Measurements from ENCODE around the gene ITGB1BP1.

The ITGB1BP1 gene

GRCh38 chr2:9377461-9378097 is 45.7 kb downstream of the ITGB1BP1 start:
- no peak for DNase-seq

GRCh38 chr2:9375857-9376428 is 47.4 kb downstream of the ITGB1BP1 start:
- DNase-seq, result no peak

- DNase-seq, result no peak
Measured at GRCh38 chr2:9374071-9374730, 49.1 kb downstream of the ITGB1BP1 start.

GRCh38 chr2:9373476-9373875 is 49.9 kb downstream of the ITGB1BP1 start:
- no peak for DNase-seq

GRCh38 chr2:9373047-9373446 is 50.3 kb downstream of the ITGB1BP1 start:
- DNase-seq, result no peak

GRCh38 chr2:9370746-9371145 is 52.6 kb downstream of the ITGB1BP1 start:
- no peak for DNase-seq

- DNase-seq, result no peak
Measured at GRCh38 chr2:9366026-9366425, 57.3 kb downstream of the ITGB1BP1 start.

GRCh38 chr2:9365498-9366019 is 57.8 kb downstream of the ITGB1BP1 start:
- no peak for DNase-seq

- DNase-seq, result no peak
Measured at GRCh38 chr2:9364791-9365497, 58.4 kb downstream of the ITGB1BP1 start.

GRCh38 chr2:9364373-9364772 is 59.0 kb downstream of the ITGB1BP1 start:
- DNase-seq, result no peak

- DNase-seq, result no peak
Measured at GRCh38 chr2:9360701-9361100, 62.6 kb downstream of the ITGB1BP1 start.

- no peak for DNase-seq
Measured at GRCh38 chr2:9360110-9360509, 63.2 kb downstream of the ITGB1BP1 start.

GRCh38 chr2:9359463-9359862 is 63.9 kb downstream of the ITGB1BP1 start:
- no peak for DNase-seq

GRCh38 chr2:9358846-9359245 is 64.5 kb downstream of the ITGB1BP1 start:
- DNase-seq, result no peak

GRCh38 chr2:9356261-9356660 is 67.1 kb downstream of the ITGB1BP1 start:
- no peak for DNase-seq

- DNase-seq, result no peak
Measured at GRCh38 chr2:9355716-9356115, 67.6 kb downstream of the ITGB1BP1 start.

GRCh38 chr2:9355270-9355669 is 68.1 kb downstream of the ITGB1BP1 start:
- no peak for DNase-seq

GRCh38 chr2:9354318-9354717 is 69.0 kb downstream of the ITGB1BP1 start:
- DNase-seq, result no peak

All from CD4-positive, alpha-beta T cell treated with Interferon gamma for 1 hour (primary cell).